HG02763 (cell line): ENCODE results near the gene PCIF1.
"Not testable (repeated sequence)": the region's sequence is repeated elsewhere in the genome, so short reads cannot be mapped to it uniquely, and the experiment has no call there.

Experiments
- ATAC-seq: cut with Tn5 transposase; IDR thresholded peaks from one replicate; pipeline ENCODE4 v1.9.1; 2021; ENCODE audit warnings: mild to moderate bottlenecking, moderate library complexity; ENCODE audit not compliant: unreplicated experiment

PCIF1 gene

GRCh38 chr20:45946149-45946970 lies 11.9 kb downstream of the PCIF1 start:
- ATAC-seq: no peak

DNA sequence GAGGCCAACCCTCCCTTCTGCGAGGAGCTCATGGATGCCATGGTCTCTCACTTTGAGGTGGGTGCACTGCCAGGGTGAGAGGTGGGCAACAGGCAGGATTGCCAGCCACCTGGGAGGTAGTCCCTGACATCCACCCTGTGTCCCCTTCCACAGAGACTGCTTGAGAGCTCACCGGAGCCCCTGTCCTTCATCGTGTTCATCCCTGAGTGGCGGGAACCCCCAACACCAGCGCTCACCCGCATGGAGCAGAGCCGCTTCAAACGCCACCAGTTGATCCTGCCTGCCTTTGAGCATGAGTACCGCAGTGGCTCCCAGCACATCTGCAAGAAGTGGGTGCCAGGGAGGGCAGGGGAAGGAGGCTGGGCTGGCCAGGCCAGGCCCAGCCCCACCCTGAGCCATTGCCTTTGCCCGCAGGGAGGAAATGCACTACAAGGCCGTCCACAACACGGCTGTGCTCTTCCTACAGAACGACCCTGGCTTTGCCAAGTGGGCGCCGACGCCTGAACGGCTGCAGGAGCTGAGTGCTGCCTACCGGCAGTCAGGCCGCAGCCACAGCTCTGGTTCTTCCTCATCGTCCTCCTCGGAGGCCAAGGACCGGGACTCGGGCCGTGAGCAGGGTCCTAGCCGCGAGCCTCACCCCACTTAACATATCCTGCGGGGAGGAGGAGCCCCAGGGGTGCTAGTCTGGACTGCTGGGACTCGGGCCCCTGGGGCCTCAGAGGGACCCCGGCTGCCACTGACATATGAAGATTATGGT lies 12.8 kb downstream of the PCIF1 start:
- ATAC-seq: no peak

GRCh38 chr20:45948261-45948733 lies 13.8 kb downstream of the PCIF1 start:
- ATAC-seq: no peak

DNA sequence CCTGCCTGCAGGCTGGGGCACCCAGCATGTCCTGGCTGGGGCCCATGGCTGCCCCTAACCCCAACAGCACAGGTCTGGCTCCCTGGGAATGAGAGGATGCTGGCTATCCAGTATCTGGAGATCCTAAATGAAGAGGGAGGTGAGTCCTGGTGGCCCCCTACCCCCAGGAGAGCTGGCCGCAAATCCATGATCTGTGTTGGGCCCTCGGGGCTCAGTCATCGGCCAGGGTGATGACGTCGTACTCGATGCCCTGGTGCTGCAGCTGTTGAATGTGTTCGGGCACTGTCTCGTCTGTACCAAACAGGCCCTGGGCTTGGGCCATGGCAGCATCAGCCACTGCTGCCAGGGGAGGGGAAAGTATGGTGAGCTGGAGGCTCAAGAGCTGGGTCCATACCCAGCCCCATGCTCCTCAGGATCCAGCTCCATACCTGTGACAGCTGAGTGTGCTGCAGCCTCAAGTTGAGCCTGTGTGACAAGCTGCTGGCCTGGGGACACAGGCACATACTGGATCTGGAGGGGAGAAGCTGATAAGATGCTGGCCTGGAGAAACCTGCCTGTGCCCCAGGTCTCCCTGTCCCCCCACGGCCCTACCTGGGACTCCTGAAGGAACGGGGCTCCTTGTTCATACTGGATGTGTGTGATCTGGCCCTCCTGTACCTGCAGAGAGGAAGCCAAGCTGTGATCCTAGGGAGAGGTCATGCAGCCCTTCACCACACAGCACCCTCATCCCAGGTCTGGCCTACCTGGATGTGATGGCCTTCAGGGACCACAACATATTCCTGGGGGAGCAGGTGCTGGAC lies 14.5 kb downstream of the PCIF1 start:
- no peak for ATAC-seq

DNA sequence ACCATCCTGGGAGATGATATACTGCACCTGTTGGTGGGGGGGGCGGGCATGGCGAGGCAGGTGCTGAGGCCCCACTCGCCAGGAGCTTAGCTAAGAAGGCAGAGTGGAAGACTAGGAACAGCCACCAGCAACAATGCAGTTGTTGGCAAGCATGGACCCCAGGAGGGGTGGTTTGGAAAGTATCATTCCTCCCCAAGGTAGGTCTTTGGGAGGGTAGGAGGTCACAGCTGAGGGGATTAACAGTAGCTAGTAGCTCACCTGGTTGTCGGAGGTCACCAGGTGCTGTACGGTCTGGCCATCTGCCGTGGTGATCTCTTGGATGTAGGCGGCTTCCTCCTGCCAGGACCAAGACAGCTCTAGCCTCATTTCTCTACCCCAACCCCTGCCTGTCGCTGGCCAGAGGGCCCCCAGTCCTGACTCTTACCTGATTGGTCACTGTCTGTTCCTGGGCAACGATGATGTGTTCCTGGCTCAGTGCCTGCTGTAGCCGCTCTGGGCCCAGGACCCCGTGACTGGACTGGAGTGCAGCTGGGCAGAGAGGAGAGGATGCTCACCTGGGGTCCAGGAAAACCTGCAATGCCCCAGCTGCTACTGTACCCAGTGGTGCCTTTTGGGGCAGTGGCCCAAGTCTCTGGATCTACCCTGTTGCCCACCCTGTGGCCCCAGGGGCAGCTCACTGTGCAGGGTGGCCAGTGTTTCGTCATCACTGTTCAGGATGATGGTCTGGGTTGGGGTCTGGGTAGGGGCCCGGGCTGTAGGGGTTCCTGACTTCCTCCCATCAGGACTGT lies 15.3 kb downstream of the PCIF1 start:
- ATAC-seq: no peak

DNA sequence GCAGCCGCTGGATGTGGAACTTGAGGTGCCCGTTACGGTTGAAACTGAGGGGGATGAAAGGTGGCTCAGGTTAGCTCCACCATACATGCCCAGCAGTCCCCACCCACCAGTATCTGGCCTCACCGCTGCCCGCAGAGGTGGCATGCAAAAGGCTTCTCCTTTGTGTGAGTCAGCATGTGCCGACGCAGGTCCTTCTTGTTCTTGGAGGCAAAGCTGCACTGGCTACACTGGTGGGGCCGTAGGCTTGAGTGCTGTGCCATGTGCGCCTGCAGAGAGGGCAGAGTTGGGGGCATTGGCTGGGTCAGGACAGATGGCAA lies 15.8 kb downstream of the PCIF1 start:
- ATAC-seq: no peak

DNA sequence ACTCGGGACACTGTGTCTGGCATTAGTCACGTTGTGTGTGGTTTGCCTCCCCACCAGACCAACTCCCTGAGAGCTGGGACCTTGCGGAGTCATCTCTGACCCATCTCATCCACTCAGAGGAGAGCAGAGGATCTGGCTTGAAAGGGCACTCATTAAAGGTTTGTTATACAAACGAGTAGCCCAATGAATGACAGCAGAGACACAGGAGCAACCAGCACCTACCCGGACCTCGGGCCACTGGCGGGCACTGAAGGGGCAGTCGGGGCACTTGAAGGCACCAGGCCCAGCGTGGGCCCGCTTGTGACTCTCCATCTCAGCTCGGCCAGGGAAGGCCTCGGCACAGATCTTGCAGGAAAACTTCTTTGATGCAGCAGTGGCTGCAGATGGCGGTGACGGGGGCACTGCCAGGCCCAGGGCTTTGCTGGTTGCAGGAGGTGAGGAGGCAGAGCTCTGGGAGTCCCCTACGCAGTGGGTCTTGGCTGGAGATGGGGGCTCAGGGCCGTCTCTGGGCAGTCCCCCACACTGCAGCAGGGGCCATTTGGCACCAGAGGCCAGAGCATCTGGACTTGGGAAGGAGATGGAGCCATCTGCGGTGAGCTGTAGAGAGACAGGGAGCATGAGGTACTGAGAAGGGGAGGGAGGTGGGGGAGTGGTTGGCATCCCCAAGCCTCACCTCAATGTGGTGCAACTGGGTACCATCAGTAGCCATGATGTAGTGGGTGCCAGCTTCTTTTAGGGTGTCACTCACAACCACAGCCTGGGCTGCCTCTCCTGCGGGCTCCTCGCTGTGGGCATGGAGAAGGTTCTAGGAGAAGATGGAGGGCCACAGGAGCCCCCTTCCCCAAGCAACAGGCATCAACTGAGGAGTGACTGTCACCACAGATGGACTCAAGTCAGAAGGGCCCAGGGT lies 17.7 kb downstream of the PCIF1 start:
- no peak for ATAC-seq

DNA sequence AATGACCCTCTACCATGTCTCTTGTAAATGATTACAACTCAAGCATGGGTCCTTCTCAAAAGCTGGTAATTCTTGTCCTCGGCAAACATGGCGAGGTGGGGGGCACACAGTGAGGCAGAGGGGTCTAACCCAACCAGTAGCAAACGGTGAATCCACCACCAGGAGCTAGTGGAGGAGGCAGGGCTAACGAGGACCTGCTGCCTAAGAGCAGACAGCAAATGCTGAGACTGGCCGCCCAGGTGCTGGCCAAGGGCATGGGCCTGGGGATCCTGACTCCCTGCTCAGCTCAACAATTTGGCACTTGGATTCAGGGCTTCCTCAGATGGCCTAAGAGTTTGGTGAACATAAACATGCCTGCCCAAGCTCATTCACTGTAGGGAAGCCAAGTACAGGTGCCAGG lies 18.4 kb downstream of the PCIF1 start:
- ATAC-seq: no peak

- ATAC-seq: no peak
These were observed 19.2 kb downstream of the PCIF1 start for GRCh38 chr20:45953672-45954071.

- not testable (repeated sequence) for ATAC-seq
These were observed 21.8 kb downstream of the PCIF1 start for GRCh38 chr20:45956326-45956725.

GRCh38 chr20:45957021-45957941 lies 22.8 kb downstream of the PCIF1 start:
- no peak for ATAC-seq

DNA sequence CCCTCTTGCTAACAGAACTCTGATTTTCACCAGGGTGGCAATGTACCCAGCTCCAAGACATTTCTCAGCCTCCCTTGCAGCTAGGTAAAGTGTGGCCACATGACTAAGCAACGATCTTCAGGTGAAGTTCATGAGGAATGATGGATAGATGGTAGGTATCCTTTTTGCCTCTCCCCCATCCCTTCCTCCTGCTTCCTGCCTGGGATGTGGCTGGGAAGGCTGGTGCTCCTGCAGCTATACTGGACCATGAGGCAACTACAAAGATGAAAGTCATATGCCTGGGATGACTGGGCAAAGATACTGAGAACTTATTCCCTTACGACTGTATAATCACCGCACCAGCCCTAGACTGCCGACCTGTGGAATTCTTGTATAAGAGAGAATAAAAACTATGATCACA lies 24.1 kb downstream of the PCIF1 start:
- ATAC-seq: no peak

GRCh38 chr20:45959126-45959525 lies 24.6 kb downstream of the PCIF1 start:
- ATAC-seq: no peak

- ATAC-seq: no peak
These were observed 25.6 kb downstream of the PCIF1 start for GRCh38 chr20:45959956-45960630.

- no peak for ATAC-seq
These were observed 27.7 kb downstream of the PCIF1 start for GRCh38 chr20:45962031-45962755.

DNA sequence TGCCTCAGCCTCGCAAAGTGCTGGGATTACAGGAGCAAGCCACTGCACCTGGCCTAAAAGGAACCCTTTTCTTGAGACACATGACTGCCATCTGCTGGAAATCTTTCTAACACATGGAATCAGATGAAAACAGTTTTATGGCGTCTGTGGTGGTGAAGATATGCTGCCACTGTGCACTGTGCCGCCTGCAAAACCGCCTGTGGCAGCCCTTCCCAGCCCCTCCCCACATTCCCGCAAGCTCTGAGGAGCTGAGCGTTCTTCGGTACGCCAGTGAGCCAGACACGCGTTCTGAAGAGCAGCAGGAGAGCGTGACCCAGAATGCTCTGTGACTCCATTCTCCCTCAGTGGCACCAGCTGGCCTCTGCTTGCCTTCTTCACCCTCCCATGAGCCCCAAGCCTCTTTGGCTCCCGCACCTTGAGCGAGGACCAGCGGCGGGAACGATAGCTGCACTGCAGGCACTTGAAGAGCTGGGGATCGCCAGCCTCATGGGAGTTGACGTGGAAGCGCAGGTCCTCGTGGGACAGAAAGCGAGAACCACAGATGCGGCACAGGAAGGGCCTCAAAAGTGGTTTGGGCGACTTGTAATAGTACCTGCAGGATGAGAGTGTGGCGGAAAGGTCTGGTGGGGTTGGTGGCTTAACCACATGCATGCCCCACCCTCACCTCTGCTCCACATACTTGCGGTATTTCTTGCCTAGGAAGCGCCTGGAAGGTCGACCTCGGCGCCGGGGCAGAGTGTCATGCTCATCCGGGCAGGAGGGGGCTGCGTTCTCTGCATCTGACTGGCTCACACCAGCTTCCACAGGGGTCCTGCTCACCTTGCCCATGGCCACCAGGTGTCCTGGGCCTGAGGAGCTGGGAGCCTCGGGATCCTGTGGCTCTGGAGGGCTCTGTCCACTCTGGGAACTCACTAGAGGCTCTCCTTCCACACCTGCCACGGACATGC lies 28.8 kb downstream of the PCIF1 start:
- no peak for ATAC-seq
